Trophoblast cell (in vitro differentiated cells and primary cell): Measurements from ENCODE around the gene NUDT3.

Experiments used
- DNase-seq, 2 donors: peaks; one replicate each; pipeline ENCODE4 v3.0.0-alpha.2; 2016
- H2AFZ ChIP-seq: 2 replicates; pipeline ENCODE4 v1.6.1; 2013; ENCODE audit warnings: low read length, moderate library complexity, mild to moderate bottlenecking; ENCODE audit not compliant: insufficient read depth, poor library complexity
- H2AK5ac ChIP-seq: 2 replicates; pipeline ENCODE4 v1.6.1; 2013; ENCODE audit warnings: mild to moderate bottlenecking, low read length
- H2BK120ac ChIP-seq: 2 replicates; pipeline ENCODE4 v1.6.1; 2013; ENCODE audit warnings: low read length, mild to moderate bottlenecking, moderate library complexity; ENCODE audit not compliant: insufficient read depth, poor library complexity
- H2BK12ac ChIP-seq: 2 replicates; pipeline ENCODE4 v1.6.1; 2013; ENCODE audit warnings: mild to moderate bottlenecking, low read length, moderate library complexity
- H2BK5ac ChIP-seq: 2 replicates; pipeline ENCODE4 v1.6.1; 2013; ENCODE audit warnings: low read length, low read depth, moderate library complexity, mild to moderate bottlenecking; ENCODE audit not compliant: poor library complexity
- H3K14ac ChIP-seq: 2 replicates; pipeline ENCODE4 v1.6.1; 2013; ENCODE audit warnings: mild to moderate bottlenecking, low read length
- H3K18ac ChIP-seq: 2 replicates; pipeline ENCODE4 v1.6.1; 2013; ENCODE audit warnings: mild to moderate bottlenecking, low read length
- H3K23ac ChIP-seq: 2 replicates; pipeline ENCODE4 v1.6.1; 2013; ENCODE audit warnings: low read length
- H3K27ac ChIP-seq: 2 replicates; pipeline ENCODE4 v1.5.1; 2013; ENCODE audit warnings: low read depth, mild to moderate bottlenecking, inconsistent platforms, low read length, moderate library complexity
- H3K27me3 ChIP-seq: 2 replicates; pipeline ENCODE4 v1.6.1; 2013; ENCODE audit warnings: inconsistent platforms, mild to moderate bottlenecking, low read length, moderate library complexity; ENCODE audit not compliant: insufficient read depth
- H3K36me3 ChIP-seq, 2 experiments: 1 replicate in 1 of 2; 2 replicates in 1 of 2; pipeline ENCODE4 v1.6.1; 2013; ENCODE audit warnings: low read length in 2 of 2, mild to moderate bottlenecking in 2 of 2, moderate library complexity in 1 of 2; ENCODE audit not compliant: insufficient read depth in 2 of 2, control insufficient read depth in 1 of 2
- H3K4ac ChIP-seq: 2 replicates; pipeline ENCODE4 v1.6.1; 2013; ENCODE audit warnings: low read depth, mild to moderate bottlenecking, low read length, moderate library complexity
- H3K4me1 ChIP-seq, 2 experiments: 1 replicate in 1 of 2; 2 replicates in 1 of 2; pipeline ENCODE4 v1.6.1; 2013; ENCODE audit warnings: low read length in 2 of 2, mild to moderate bottlenecking in 2 of 2, moderate library complexity in 1 of 2; ENCODE audit not compliant: insufficient read depth in 2 of 2, control insufficient read depth in 1 of 2
- H3K4me2 ChIP-seq: 2 replicates; pipeline ENCODE4 v1.6.1; 2013; ENCODE audit warnings: inconsistent platforms, mild to moderate bottlenecking, low read length, moderate library complexity
- H3K4me3 ChIP-seq: 2 replicates; pipeline ENCODE4 v1.5.1; 2013; ENCODE audit warnings: mild to moderate bottlenecking, low read depth, low read length, inconsistent platforms
- H3K79me1 ChIP-seq: one replicate; pipeline ENCODE4 v1.6.1; 2013; ENCODE audit warnings: low read length
- H3K79me2 ChIP-seq: 2 replicates; pipeline ENCODE4 v1.6.1; 2013; ENCODE audit warnings: low read length, mild to moderate bottlenecking; ENCODE audit not compliant: control insufficient read depth, insufficient read depth, poor library complexity
- H3K9ac ChIP-seq: 2 replicates; pipeline ENCODE4 v1.6.1; 2013; ENCODE audit warnings: mild to moderate bottlenecking, low read length
- H3K9me3 ChIP-seq: 2 replicates; pipeline ENCODE4 v1.6.1; 2013; ENCODE audit warnings: low read depth, mild to moderate bottlenecking, control low read depth, inconsistent platforms, low read length; ENCODE audit not compliant: insufficient read depth
- H4K12ac ChIP-seq: 2 replicates; pipeline ENCODE4 v1.6.1; 2013; ENCODE audit warnings: low read depth, mild to moderate bottlenecking, low read length, moderate library complexity
- H4K8ac ChIP-seq: 2 replicates; pipeline ENCODE4 v1.6.1; 2013; ENCODE audit warnings: low read depth, mild to moderate bottlenecking, low read length, moderate library complexity
- H4K91ac ChIP-seq: one replicate; pipeline ENCODE4 v1.6.1; 2013; ENCODE audit warnings: low read depth, mild to moderate bottlenecking, low read length, moderate library complexity
- WGBS: extraction: QIAGEN DNeasy Blood & Tissue Kit; methylation state at CpG from one replicate; pipeline ENCODE4 v1.1.7; 2013; ENCODE audit warnings: missing lambda C conversion rate; ENCODE audit not compliant: insufficient read length, insufficient coverage; ENCODE audit errors: extremely low coverage; 5-methylcytosine and 5-hydroxymethylcytosine counted together

Gene NUDT3

DNA sequence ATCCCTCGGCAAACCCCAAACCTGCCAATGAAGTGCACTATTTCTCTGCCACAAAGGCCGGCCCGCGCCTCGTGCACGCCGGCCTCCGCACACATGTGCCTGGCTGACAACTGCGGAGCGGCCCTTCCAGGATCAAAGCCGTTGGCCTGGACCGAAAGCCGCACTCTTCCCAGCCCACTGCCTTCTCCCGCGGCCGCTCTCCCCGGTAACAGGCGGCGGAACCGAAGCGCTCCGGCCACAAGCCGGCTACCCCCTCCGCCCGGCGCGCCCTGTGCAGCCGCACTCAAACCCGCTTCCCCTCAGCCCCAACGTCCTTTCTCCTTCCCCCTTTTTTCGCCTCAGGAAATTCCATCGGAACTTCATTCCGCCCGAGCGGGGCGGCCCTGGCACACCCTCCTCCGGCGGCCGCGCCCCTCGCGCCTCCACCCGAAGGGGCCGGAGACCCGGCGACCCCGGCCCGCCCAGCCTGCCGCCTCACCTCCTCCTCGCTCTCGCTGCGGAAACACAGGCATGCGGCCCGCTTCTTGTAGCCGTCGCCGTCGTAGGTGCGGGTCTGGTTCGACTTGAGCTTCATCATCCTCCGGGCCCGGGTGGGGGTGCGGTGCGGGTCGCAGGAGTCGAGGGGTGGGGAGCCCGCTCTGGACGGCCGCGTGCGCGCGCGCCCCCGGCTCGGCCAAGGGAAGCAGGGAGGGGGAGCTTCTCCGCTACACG is 528 bp downstream of the NUDT3 start:
- H3K18ac ChIP-seq = peak overlapping the region; percentile 45
- peak overlapping the region; percentile 74 for H2AFZ ChIP-seq
- peak overlapping the region; percentile 7 for H3K9ac ChIP-seq
- WGBS = no CpG with 5 or more reads among the region's 78 CpGs
- peak overlapping the region; percentile 65 for H2BK120ac ChIP-seq
- peak overlapping the region; percentile 66 for H3K4ac ChIP-seq
- no peak overlapping the region for H3K23ac ChIP-seq
- H3K36me3 ChIP-seq = no peaks in the 10 kb centered on the region
- H4K91ac ChIP-seq = peak overlapping the region; percentile 69
- H4K8ac ChIP-seq = peak overlapping the region; percentile 85
- peak overlapping the region; percentile 85 for H3K4me3 ChIP-seq
- H3K79me2 ChIP-seq = peaks cover 8% of the 10 kb centered on the region
- H3K9me3 ChIP-seq = no peaks in the 10 kb centered on the region
- peaks cover 0 to 6% of the 10 kb centered on the region in 2 experiments for H3K4me1 ChIP-seq
- H3K27ac ChIP-seq = peak overlapping the region; percentile 29
- H2BK12ac ChIP-seq = peak overlapping the region; percentile 23
- DNase-seq = peak; percentile 17 to 53
- peak overlapping the region; percentile 52 for H2BK5ac ChIP-seq
- H3K14ac ChIP-seq = peak overlapping the region; percentile 89
- H3K27me3 ChIP-seq = no peaks in the 10 kb centered on the region
- H2AK5ac ChIP-seq = no peak overlapping the region
- peaks cover 8% of the 10 kb centered on the region for H3K79me1 ChIP-seq
- peak overlapping the region; percentile 79 for H4K12ac ChIP-seq
- H3K4me2 ChIP-seq = peak overlapping the region; percentile 91

DNA sequence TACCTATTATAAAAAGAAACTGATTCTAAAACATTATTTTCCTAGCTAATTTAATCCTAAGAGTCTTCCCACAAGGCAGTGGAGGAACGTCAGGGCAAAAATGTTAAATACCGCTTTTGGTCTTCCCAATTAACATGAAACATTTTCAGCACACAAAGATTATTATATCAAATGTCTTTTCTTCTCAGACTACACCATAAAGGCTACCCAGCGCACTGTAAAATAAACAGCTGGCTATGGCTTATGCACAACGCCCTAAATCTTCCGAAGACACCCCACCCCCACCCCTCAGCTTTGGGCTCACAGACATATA is 1.0 kb downstream of the NUDT3 start:
- Histone ChIP-seq H3K27me3 (no peaks in the 10 kb centered on the region), H3K4me2 (peak overlapping the region; percentile 91), H3K79me1 (peaks cover 8% of the 10 kb centered on the region), H3K23ac (no peak overlapping the region), H2BK5ac (no peak overlapping the region), H2BK120ac (peak overlapping the region; percentile 48), H4K12ac (no peak overlapping the region), H3K14ac (peak overlapping the region; percentile 89), H3K4ac (peak overlapping the region; percentile 57), H4K91ac (no peak overlapping the region), H2BK12ac (no peak overlapping the region), H3K9me3 (no peaks in the 10 kb centered on the region), H3K79me2 (peaks cover 8% of the 10 kb centered on the region), H3K4me1 (peaks cover 0 to 6% of the 10 kb centered on the region in 2 experiments), H3K36me3 (no peaks in the 10 kb centered on the region), H4K8ac (peak overlapping the region; percentile 85), H3K27ac (peak overlapping the region; percentile 29), H2AFZ (peak overlapping the region; percentile 74), H2AK5ac (no peak overlapping the region), H3K4me3 (peak overlapping the region; percentile 85), H3K9ac (peak overlapping the region; percentile 7), H3K18ac (peak overlapping the region; percentile 45)
- no CpG with 5 or more reads among the region's 5 CpGs for WGBS
- DNase-seq = no peak

DNA sequence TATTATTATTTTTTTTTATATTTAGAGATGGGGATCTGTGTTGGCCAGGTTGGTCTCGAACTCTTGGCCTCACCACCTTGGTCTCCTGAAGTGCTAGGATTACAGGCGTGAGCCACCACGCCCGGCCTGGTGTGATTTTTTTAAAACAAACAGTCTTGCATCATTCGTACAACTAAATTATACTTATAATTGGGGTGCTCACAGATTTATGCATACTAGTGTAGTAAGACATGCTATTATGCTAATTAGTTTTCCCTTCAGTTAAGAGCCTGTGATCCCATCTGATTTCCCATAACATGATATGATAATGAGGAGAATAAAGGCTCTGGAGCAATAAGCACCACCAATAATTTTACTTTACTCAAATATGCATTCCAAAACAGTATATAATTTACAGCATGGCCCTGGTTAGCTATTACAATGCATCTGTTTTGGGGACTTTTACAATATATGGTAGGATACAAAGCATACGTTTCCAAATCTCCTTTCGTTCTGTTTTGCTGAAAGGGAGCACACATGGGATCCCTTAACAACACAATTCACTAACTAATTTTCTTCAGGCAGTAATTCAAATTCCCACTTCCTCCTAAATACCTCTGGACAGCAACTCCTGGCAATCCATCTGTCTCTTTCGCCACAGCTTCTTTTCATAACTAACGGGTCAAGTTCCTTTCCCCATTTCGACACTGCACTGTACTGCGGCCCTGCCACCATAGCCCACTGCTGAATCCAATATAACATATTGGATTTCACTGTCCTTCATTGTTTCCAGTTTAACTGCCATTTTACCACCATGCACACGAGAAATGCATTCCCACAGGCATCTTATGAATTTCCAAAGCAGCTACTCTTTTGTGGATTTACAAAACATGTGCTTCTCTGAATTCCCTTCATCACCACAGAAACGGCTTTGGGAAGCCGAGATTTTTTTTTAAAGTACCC is 1.7 kb downstream of the NUDT3 start:
- Histone ChIP-seq H2BK5ac (no peak overlapping the region), H3K27ac (no peak overlapping the region), H3K4me3 (no peak overlapping the region), H2BK120ac (no peak overlapping the region), H3K4ac (no peak overlapping the region), H3K36me3 (no peaks in the 10 kb centered on the region), H3K9me3 (no peaks in the 10 kb centered on the region), H3K79me1 (peaks cover 8% of the 10 kb centered on the region), H3K9ac (no peak overlapping the region), H4K91ac (no peak overlapping the region), H4K8ac (no peak overlapping the region), H3K27me3 (no peaks in the 10 kb centered on the region), H4K12ac (no peak overlapping the region), H3K4me1 (peaks cover 0 to 6% of the 10 kb centered on the region in 2 experiments), H2AK5ac (no peak overlapping the region), H2BK12ac (no peak overlapping the region), H2AFZ (no peak overlapping the region), H3K18ac (no peak overlapping the region), H3K14ac (no peak overlapping the region), H3K23ac (no peak overlapping the region), H3K79me2 (peaks cover 8% of the 10 kb centered on the region), H3K4me2 (peak overlapping the region; percentile 91)
- DNase-seq = peak; percentile 37 to 66
- WGBS = no CpG with 5 or more reads among the region's 14 CpGs

DNA sequence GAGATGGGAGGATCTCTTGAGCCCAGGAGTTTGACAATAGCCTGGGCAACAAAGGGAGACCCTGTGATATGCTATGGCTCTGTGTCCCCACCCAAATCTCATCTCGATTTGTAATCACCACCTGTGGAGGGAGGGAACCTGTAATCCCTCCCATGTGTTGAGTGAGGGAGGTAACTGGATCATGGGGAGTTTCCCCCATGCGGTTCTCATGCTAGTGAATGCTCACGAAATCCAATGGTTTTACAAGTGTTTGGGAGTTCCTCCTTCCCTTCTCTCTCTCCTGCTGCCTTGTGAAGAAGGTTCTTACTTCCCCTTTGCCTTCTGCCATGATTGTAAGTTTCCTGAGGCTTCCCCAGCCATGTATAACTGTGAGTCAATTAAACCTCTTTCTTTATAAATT is 3.4 kb downstream of the NUDT3 start:
- H3K9me3 ChIP-seq = no peaks in the 10 kb centered on the region
- no peak overlapping the region for H3K23ac ChIP-seq
- no peak overlapping the region for H4K8ac ChIP-seq
- H3K4ac ChIP-seq = no peak overlapping the region
- no peaks in the 10 kb centered on the region for H3K36me3 ChIP-seq
- H3K27ac ChIP-seq = no peak overlapping the region
- no peak overlapping the region for H4K91ac ChIP-seq
- no peak overlapping the region for H3K18ac ChIP-seq
- no CpG with 5 or more reads among the region's 3 CpGs for WGBS
- H2BK12ac ChIP-seq = no peak overlapping the region
- no peak overlapping the region for H3K4me3 ChIP-seq
- peaks cover 8% of the 10 kb centered on the region for H3K79me2 ChIP-seq
- H3K14ac ChIP-seq = no peak overlapping the region
- no peak overlapping the region for H2AK5ac ChIP-seq
- no peaks in the 10 kb centered on the region for H3K27me3 ChIP-seq
- H3K4me1 ChIP-seq = peaks cover 0 to 6% of the 10 kb centered on the region in 2 experiments
- DNase-seq = no peak
- no peak overlapping the region for H3K9ac ChIP-seq
- H2BK5ac ChIP-seq = no peak overlapping the region
- H3K79me1 ChIP-seq = peaks cover 8% of the 10 kb centered on the region
- H2BK120ac ChIP-seq = no peak overlapping the region
- no peak overlapping the region for H3K4me2 ChIP-seq
- no peak overlapping the region for H4K12ac ChIP-seq
- no peak overlapping the region for H2AFZ ChIP-seq
